T1000 (cell line): ENCODE data around the gene ATP1B2.
"Not testable (repeated sequence)": the region's sequence is repeated elsewhere in the genome, so short reads cannot be mapped to it uniquely, and the experiment has no call there.

Experiments
- DNase-seq: peaks from one replicate; lab custom pipeline; 2025; ENCODE audit warnings: mixed read lengths; lab: John Stamatoyannopoulos, UW

The ATP1B2 gene

GRCh38 chr17:7650509-7651096, at the start of gene ATP1B2:
TSS of gene ATP1B2 (plus strand) at chr17:7650926. CDS start at chr17:7651519, 593 bp downstream.
- DNase-seq, result no peak

GRCh38 chr17:7606280-7606679, 44.4 kb upstream of the ATP1B2 start:
- no peak for DNase-seq

- no peak for DNase-seq
These were observed 40.1 kb upstream of the ATP1B2 start for GRCh38 chr17:7610641-7611040.

GRCh38 chr17:7611635-7612293, 39.0 kb upstream of the ATP1B2 start:
- DNase-seq, result no peak

GRCh38 chr17:7612294-7612640, 38.5 kb upstream of the ATP1B2 start:
- no peak for DNase-seq

- DNase-seq, result no peak
These were observed 36.8 kb upstream of the ATP1B2 start for GRCh38 chr17:7613769-7614424.

GRCh38 chr17:7614425-7615264, 36.1 kb upstream of the ATP1B2 start, which contains the start of gene FXR2:
TSS of gene FXR2 (minus strand) at chr17:7614897. CDS start at chr17:7614532, 365 bp downstream.
- DNase-seq, result peak; percentile 99

- no peak for DNase-seq
These were observed 35.4 kb upstream of the ATP1B2 start for GRCh38 chr17:7615265-7615747.

GRCh38 chr17:7618608-7619007, 32.1 kb upstream of the ATP1B2 start:
- DNase-seq, result no peak

GRCh38 chr17:7620835-7621234, 29.9 kb upstream of the ATP1B2 start:
- DNase-seq, result no peak

- DNase-seq, result no peak
These were observed 27.1 kb upstream of the ATP1B2 start for GRCh38 chr17:7623661-7624060.

- DNase-seq, result not testable (repeated sequence)
These were observed 25.0 kb upstream of the ATP1B2 start for GRCh38 chr17:7625749-7626148.

- no peak for DNase-seq
These were observed 24.4 kb upstream of the ATP1B2 start for GRCh38 chr17:7626307-7626706.

GRCh38 chr17:7626956-7627249, 23.8 kb upstream of the ATP1B2 start:
- DNase-seq, result no peak

- peak; percentile 91 for DNase-seq
These were observed 23.2 kb upstream of the ATP1B2 start, which contains the start of gene SAT2 for GRCh38 chr17:7627250-7628121. TSS of gene SAT2 (minus strand) at chr17:7627821. CDS start at chr17:7627635, 186 bp downstream.

GRCh38 chr17:7629939-7630571, 20.7 kb upstream of the ATP1B2 start, which contains the start of gene SHBG:
TSS of gene SHBG (plus strand) at chr17:7630135. CDS start at chr17:7630173, 38 bp downstream.
- no peak for DNase-seq

GRCh38 chr17:7631398-7632380, 19.0 kb upstream of the ATP1B2 start:
- DNase-seq, result no peak

- DNase-seq, result peak; percentile 6
These were observed 18.2 kb upstream of the ATP1B2 start for GRCh38 chr17:7632492-7632894.

- DNase-seq, result no peak
These were observed 17.6 kb upstream of the ATP1B2 start for GRCh38 chr17:7633093-7633492.
